ENCODE data around the gene ANGEL2.
"Not testable (repeated sequence)": the region's sequence is repeated elsewhere in the genome, so short reads cannot be mapped to it uniquely, and the experiment has no call there.

Gene ANGEL2

GRCh38 chr1:213019450-213019849 is 3.8 kb upstream of the ANGEL2 start:
- Histone ChIP-seq H3K36me3 (ENCODE audit: control insufficient read depth, insufficient read depth, low read length) (no peaks in the 10 kb centered on the region), H3K9me3 (ENCODE audit: control insufficient read depth, insufficient read depth, low read length) (no peaks in the 10 kb centered on the region), H3K27me3 (ENCODE audit: control insufficient read depth, insufficient read depth, low read length) (no peaks in the 10 kb centered on the region), H3K4me1 (ENCODE audit: control insufficient read depth, insufficient read depth, low read length) (no peaks in the 10 kb centered on the region), H3K27ac (ENCODE audit: low read length) (no peak overlapping the region), H3K4me3 (ENCODE audit: low read length) (no peak overlapping the region)
- DNase-seq (ENCODE audit: low read depth, low spot score): no peak
- WGBS (ENCODE audit: insufficient coverage, insufficient read length): 100% methylated on average over 2 of the region's 4 CpGs

- DNase-seq (ENCODE audit: low read depth, low spot score): no peak
- WGBS (ENCODE audit: insufficient coverage, insufficient read length): no CpG with 5 or more reads among the region's 9 CpGs
Measured at GRCh38 chr1:213017447-213018273, 2.0 kb upstream of the ANGEL2 start.

GRCh38 chr1:213014642-213015041 is 1.0 kb downstream of the ANGEL2 start:
- H3K27me3 ChIP-seq (ENCODE audit: control insufficient read depth, insufficient read depth, low read length): no peaks in the 10 kb centered on the region

More at GRCh38 chr1:213017447-213018273, 2.0 kb upstream of the ANGEL2 start:
- no peaks in the 10 kb centered on the region for H3K9me3 ChIP-seq (ENCODE audit: control insufficient read depth, insufficient read depth, low read length)
- no peaks in the 10 kb centered on the region for H3K4me1 ChIP-seq (ENCODE audit: control insufficient read depth, insufficient read depth, low read length)
- H3K27me3 ChIP-seq (ENCODE audit: control insufficient read depth, insufficient read depth, low read length): no peaks in the 10 kb centered on the region
- H3K36me3 ChIP-seq (ENCODE audit: control insufficient read depth, insufficient read depth, low read length): no peaks in the 10 kb centered on the region
- no peak overlapping the region for H3K27ac ChIP-seq (ENCODE audit: low read length)
- no peak overlapping the region for H3K4me3 ChIP-seq (ENCODE audit: low read length)

GRCh38 chr1:213008564-213008963 is 7.1 kb downstream of the ANGEL2 start:
- no peak overlapping the region for H3K27ac ChIP-seq (ENCODE audit: low read length)
- WGBS (ENCODE audit: insufficient coverage, insufficient read length): no CpG with 5 or more reads among the region's 2 CpGs
- no peaks in the 10 kb centered on the region for H3K27me3 ChIP-seq (ENCODE audit: control insufficient read depth, insufficient read depth, low read length)
- no peak for DNase-seq (ENCODE audit: low read depth, low spot score)
- H3K4me1 ChIP-seq (ENCODE audit: control insufficient read depth, insufficient read depth, low read length): no peaks in the 10 kb centered on the region
- no peak overlapping the region for H3K4me3 ChIP-seq (ENCODE audit: low read length)
- no peaks in the 10 kb centered on the region for H3K9me3 ChIP-seq (ENCODE audit: control insufficient read depth, insufficient read depth, low read length)
- 0 out of 2 replicates have a peak, but pooled peaks cover 2% of the 10 kb centered on the region for H3K36me3 ChIP-seq (ENCODE audit: control insufficient read depth, insufficient read depth, low read length)

More at GRCh38 chr1:213014642-213015041, 1.0 kb downstream of the ANGEL2 start:
- Histone ChIP-seq H3K9me3 (ENCODE audit: control insufficient read depth, insufficient read depth, low read length) (no peaks in the 10 kb centered on the region), H3K27ac (ENCODE audit: low read length) (no peak overlapping the region), H3K36me3 (ENCODE audit: control insufficient read depth, insufficient read depth, low read length) (no peaks in the 10 kb centered on the region), H3K4me1 (ENCODE audit: control insufficient read depth, insufficient read depth, low read length) (no peaks in the 10 kb centered on the region), H3K4me3 (ENCODE audit: low read length) (peak overlapping the region; percentile 72; the same call in 1 of the 2 replicates)
- DNase-seq (ENCODE audit: low read depth, low spot score): no peak
- WGBS (ENCODE audit: insufficient coverage, insufficient read length): no CpG with 5 or more reads among the region's 7 CpGs

- Histone ChIP-seq H3K27me3 (ENCODE audit: control insufficient read depth, insufficient read depth, low read length) (no peaks in the 10 kb centered on the region), H3K4me3 (ENCODE audit: low read length) (no peak overlapping the region), H3K27ac (ENCODE audit: low read length) (no peak overlapping the region), H3K9me3 (ENCODE audit: control insufficient read depth, insufficient read depth, low read length) (no peaks in the 10 kb centered on the region), H3K4me1 (ENCODE audit: control insufficient read depth, insufficient read depth, low read length) (no peaks in the 10 kb centered on the region), H3K36me3 (ENCODE audit: control insufficient read depth, insufficient read depth, low read length) (0 out of 2 replicates have a peak, but pooled peaks cover 2% of the 10 kb centered on the region)
- DNase-seq (ENCODE audit: low read depth, low spot score): no peak
- no CpG with 5 or more reads among the region's 3 CpGs for WGBS (ENCODE audit: insufficient coverage, insufficient read length)
Measured at GRCh38 chr1:213003256-213003655, 12.4 kb downstream of the ANGEL2 start.

GRCh38 chr1:212994926-212995325 is 20.7 kb downstream of the ANGEL2 start:
- Histone ChIP-seq H3K36me3 (ENCODE audit: control insufficient read depth, insufficient read depth, low read length) (peaks cover 2% of the 10 kb centered on the region; the same call in 1 of the 2 replicates), H3K9me3 (ENCODE audit: control insufficient read depth, insufficient read depth, low read length) (no peaks in the 10 kb centered on the region), H3K27me3 (ENCODE audit: control insufficient read depth, insufficient read depth, low read length) (no peaks in the 10 kb centered on the region), H3K4me1 (ENCODE audit: control insufficient read depth, insufficient read depth, low read length) (no peaks in the 10 kb centered on the region), H3K27ac (ENCODE audit: low read length) (no peak overlapping the region), H3K4me3 (ENCODE audit: low read length) (no peak overlapping the region)
- no peak for DNase-seq (ENCODE audit: low read depth, low spot score)
- WGBS (ENCODE audit: insufficient coverage, insufficient read length): no CpG with 5 or more reads among the region's 3 CpGs

GRCh38 chr1:212993960-212994359 is 21.7 kb downstream of the ANGEL2 start:
- not testable (repeated sequence) for DNase-seq (ENCODE audit: low read depth, low spot score); H3K4me1 ChIP-seq (ENCODE audit: control insufficient read depth, insufficient read depth, low read length); H3K27me3 ChIP-seq (ENCODE audit: control insufficient read depth, insufficient read depth, low read length); H3K27ac ChIP-seq (ENCODE audit: low read length); H3K4me3 ChIP-seq (ENCODE audit: low read length); H3K9me3 ChIP-seq (ENCODE audit: control insufficient read depth, insufficient read depth, low read length); H3K36me3 ChIP-seq (ENCODE audit: control insufficient read depth, insufficient read depth, low read length)
- no CpG with 5 or more reads among the region's 8 CpGs for WGBS (ENCODE audit: insufficient coverage, insufficient read length)

- Histone ChIP-seq H3K27ac (ENCODE audit: low read length) (no peak overlapping the region), H3K9me3 (ENCODE audit: control insufficient read depth, insufficient read depth, low read length) (no peaks in the 10 kb centered on the region), H3K36me3 (ENCODE audit: control insufficient read depth, insufficient read depth, low read length) (peaks cover 3% of the 10 kb centered on the region; the same call in 1 of the 2 replicates), H3K4me1 (ENCODE audit: control insufficient read depth, insufficient read depth, low read length) (no peaks in the 10 kb centered on the region), H3K4me3 (ENCODE audit: low read length) (no peak overlapping the region), H3K27me3 (ENCODE audit: control insufficient read depth, insufficient read depth, low read length) (no peaks in the 10 kb centered on the region)
- DNase-seq (ENCODE audit: low read depth, low spot score): no peak
- WGBS (ENCODE audit: insufficient coverage, insufficient read length): no CpG with 5 or more reads among the region's 1 CpG
Measured at GRCh38 chr1:212990276-212990675, 25.4 kb downstream of the ANGEL2 start.

GRCh38 chr1:212987702-212988322 is 27.9 kb downstream of the ANGEL2 start:
- WGBS (ENCODE audit: insufficient coverage, insufficient read length): no CpG with 5 or more reads among the region's 6 CpGs
- H3K4me3 ChIP-seq (ENCODE audit: low read length): no peak overlapping the region
- DNase-seq (ENCODE audit: low read depth, low spot score): no peak
- H3K27me3 ChIP-seq (ENCODE audit: control insufficient read depth, insufficient read depth, low read length): no peaks in the 10 kb centered on the region
- peaks cover 9% of the 10 kb centered on the region; the same call in 1 of the 2 replicates for H3K36me3 ChIP-seq (ENCODE audit: control insufficient read depth, insufficient read depth, low read length)
- H3K4me1 ChIP-seq (ENCODE audit: control insufficient read depth, insufficient read depth, low read length): no peaks in the 10 kb centered on the region
- H3K9me3 ChIP-seq (ENCODE audit: control insufficient read depth, insufficient read depth, low read length): no peaks in the 10 kb centered on the region
- no peak overlapping the region for H3K27ac ChIP-seq (ENCODE audit: low read length)

- peaks cover 1% of the 10 kb centered on the region; the same call in 1 of the 2 replicates for H3K4me1 ChIP-seq (ENCODE audit: control insufficient read depth, insufficient read depth, low read length)
- no peak overlapping the region for H3K4me3 ChIP-seq (ENCODE audit: low read length)
- peaks cover 9% of the 10 kb centered on the region; the same call in 1 of the 2 replicates for H3K36me3 ChIP-seq (ENCODE audit: control insufficient read depth, insufficient read depth, low read length)
- no peaks in the 10 kb centered on the region for H3K9me3 ChIP-seq (ENCODE audit: control insufficient read depth, insufficient read depth, low read length)
- H3K27me3 ChIP-seq (ENCODE audit: control insufficient read depth, insufficient read depth, low read length): no peaks in the 10 kb centered on the region
- DNase-seq (ENCODE audit: low read depth, low spot score): no peak
- no peak overlapping the region for H3K27ac ChIP-seq (ENCODE audit: low read length)
- WGBS (ENCODE audit: insufficient coverage, insufficient read length): no CpG with 5 or more reads among the region's 2 CpGs
Measured at GRCh38 chr1:212986551-212986950, 29.1 kb downstream of the ANGEL2 start.

All from iPS DF 6.9 (cell line).